Panc1 (cell line): ENCODE data around the gene TEN1. TPM values are rescaled to one million over a fixed set of nuclear protein-coding genes. Genes with fewer than 3 reads are reported as not detected.

ENCODE experiments used
- ATAC-seq: fragments of 200-7000 bp; cut with Tn5 transposase; 2 replicates; pipeline ENCODE4 v1.9.1; 2020; ENCODE audit warnings: mild to moderate bottlenecking, moderate library complexity
- BruUV-seq: library from RNA; stranded (reverse); fragments of 400-500 nt; replicated peaks from 2 replicates; lab custom pipeline; 2021; lab: Mats Ljungman, UMichigan
- CTCF ChIA-PET: fragments of 300-600 bp; sonication (Branson Sonifier 250); formaldehyde crosslinking; loops from one replicate; lab custom pipeline; 2022; ENCODE audit warnings: antibody characterized with exemption; lab: Charles Lee
- POLR2A ChIA-PET: fragments of 300-600 bp; sonication (Branson Sonifier 250); formaldehyde crosslinking; loops from one replicate; lab custom pipeline; 2022; ENCODE audit warnings: antibody characterized with exemption; lab: Charles Lee
- DNase-seq: peaks from one replicate; pipeline ENCODE4 v3.0.0-alpha.2; 2010; ENCODE audit warnings: low read depth, low spot score
- H3K27ac ChIP-seq: 2 replicates; pipeline ENCODE4 v1.5.1; 2011; ENCODE audit warnings: mild to moderate bottlenecking, low read length, inconsistent platforms
- H3K27me3 ChIP-seq: fragments of 200-500 bp; sonication (Bioruptor generic); 2 replicates; pipeline ENCODE4 v1.6.0; 2014; ENCODE audit warnings: low read length, inconsistent platforms; ENCODE audit not compliant: control insufficient read depth, insufficient read depth
- H3K36me3 ChIP-seq: fragments of 200-500 bp; sonication (Bioruptor generic); 2 replicates; pipeline ENCODE4 v1.5.1; 2014; ENCODE audit warnings: inconsistent platforms, mild to moderate bottlenecking, low read length, moderate library complexity; ENCODE audit not compliant: control insufficient read depth, insufficient read depth
- H3K4me1 ChIP-seq: 2 replicates; pipeline ENCODE4 v1.5.1; 2011; ENCODE audit warnings: inconsistent platforms, mild to moderate bottlenecking, low read length, moderate library complexity; ENCODE audit not compliant: control insufficient read depth, insufficient read depth
- H3K4me3 ChIP-seq, 2 experiments: 2 replicates each; pipeline ENCODE4 v1.5.1; 2011 to 2012; ENCODE audit warnings: low read depth in 2 of 2, low read length in 2 of 2, mild to moderate bottlenecking in 2 of 2, inconsistent platforms in 1 of 2, moderate library complexity in 1 of 2
- H3K9me3 ChIP-seq: fragments of 200-500 bp; sonication (Bioruptor generic); 2 replicates; pipeline ENCODE4 v1.5.1; 2014; ENCODE audit warnings: low read depth, mild to moderate bottlenecking, inconsistent platforms, low read length, moderate library complexity; ENCODE audit not compliant: control insufficient read depth, insufficient read depth
- CTCF ChIP-seq: fragments of 450-650 bp; IDR thresholded peaks from 2 replicates; pipeline ENCODE4 v1.5.1; 2017; ENCODE audit warnings: mild to moderate bottlenecking
- POLR2AphosphoS5 ChIP-seq: IDR thresholded peaks from 2 replicates; pipeline ENCODE4 v1.6.1; 2012; ENCODE audit warnings: mild to moderate bottlenecking, low read depth, low read length, moderate library complexity
- REST ChIP-seq, 2 experiments: IDR thresholded peaks; 2 replicates each; pipeline ENCODE4 v1.6.1; 2011 to 2012; ENCODE audit warnings: low read depth in 2 of 2, control low read depth in 1 of 2, low read length in 1 of 2, mild to moderate bottlenecking in 1 of 2, moderate library complexity in 1 of 2; ENCODE audit not compliant: insufficient read depth in 1 of 2
- SIN3A ChIP-seq: IDR thresholded peaks from 2 replicates; pipeline ENCODE4 v1.6.1; 2012; ENCODE audit warnings: low read depth, mild to moderate bottlenecking, low read length, moderate library complexity, borderline replicate concordance; ENCODE audit not compliant: insufficient read depth
- TCF7L2 ChIP-seq: IDR thresholded peaks from 2 replicates; pipeline ENCODE4 v1.6.1; 2011; ENCODE audit warnings: mild to moderate bottlenecking, low read depth, low read length, inconsistent platforms
- in situ Hi-C: cut with HindIII; loops from 2 replicates; pipeline ENCODE4 v1.10.0; 2016; ENCODE audit warnings: low sequenced_read_pairs, low pct_unique_long_range_greater_than_20kb
- intact Hi-C: fragments of 100-400 bp; cut with micrococcal nuclease; formaldehyde crosslinking; loops from one replicate; pipeline ENCODE4 v1.10.0; 2022; ENCODE audit not compliant: unreplicated experiment
- total RNA-seq: library from RNA; stranded (reverse); gene quantifications from one replicate; pipeline ENCODE4 v1.2.1, GENCODE V29; 2021; ENCODE audit not compliant: unreplicated experiment

TEN1 gene
- total RNA-seq, 1 experiment from 2014 or later = 41.3 TPM

- DNase-seq (no peak), ATAC-seq (no peak)
- ChIA-PET POLR2A (interaction anchor here (0.6 kb wide), 1 partner anchor 1158 kb away, joined by 3 read pairs; no protein-coding TSS in a partner anchor), CTCF (no interaction called here)
- H3K4me3 ChIP-seq = no peak overlapping the region
- H3K9me3 ChIP-seq = no peaks in the 10 kb centered on the region
- peaks cover 21% of the 10 kb centered on the region for H3K4me1 ChIP-seq
- H3K27me3 ChIP-seq = no peaks in the 10 kb centered on the region
- H3K27ac ChIP-seq = peak overlapping the region; percentile 55; the same call in 1 of the 2 replicates
- TF ChIP-seq POLR2AphosphoS5 = no peak
- no peak for TF ChIP-seq TCF7L2
- intact Hi-C loops (no loop called here), in situ Hi-C loops (no loop called here)
- peaks cover 13% of the 10 kb centered on the region; the same call in 1 of the 2 replicates for H3K36me3 ChIP-seq
- BruUV-seq = TSS peak; percentile 70
These were observed 2.7 kb upstream of the TEN1 start for GRCh38 chr17:75976175-75976848.

GRCh38 chr17:75979705-75980187 lies 706 bp downstream of the TEN1 start:
- intact Hi-C loops (no loop called here), in situ Hi-C loops (no loop called here)
- TSS peak; percentile 60 for BruUV-seq
- ChIA-PET POLR2A (interaction anchor here (0.7 to 1.1 kb wide), 4 partner anchors 15 to 715 kb away, joined by 3 to 6 read pairs (median 4); no protein-coding TSS in a partner anchor), CTCF (no interaction called here)
- no peaks in the 10 kb centered on the region for H3K27me3 ChIP-seq
- no peak for DNase-seq
- no peaks in the 10 kb centered on the region for H3K9me3 ChIP-seq
- peak overlapping the region; percentile 73 to 82 for H3K4me3 ChIP-seq
- peak; percentile 23 for ATAC-seq
- H3K27ac ChIP-seq = peak overlapping the region; percentile 94
- peaks cover 21% of the 10 kb centered on the region for H3K4me1 ChIP-seq
- TF ChIP-seq POLR2AphosphoS5 (no peak), TCF7L2 (no peak), SIN3A (no peak; the same call in 1 of the 2 replicates), REST (IDR thresholded peaks at IDR 0.05; ENCODE audit: insufficient read depth in 1 of 2, low read depth in 2 of 2, low read length in 1 of 2) (no peak), CTCF (no peak)
- peaks cover 6% of the 10 kb centered on the region; the same call in 1 of the 2 replicates for H3K36me3 ChIP-seq
